ENCODE data around the gene KCND3. TPM values are rescaled to one million over a fixed set of nuclear protein-coding genes. Genes with fewer than 3 reads are reported as not detected.

The KCND3 gene
- total and polyA plus RNA-seq, 4 donors: 1.0 to 27.1 (median 6.1) TPM

DNA sequence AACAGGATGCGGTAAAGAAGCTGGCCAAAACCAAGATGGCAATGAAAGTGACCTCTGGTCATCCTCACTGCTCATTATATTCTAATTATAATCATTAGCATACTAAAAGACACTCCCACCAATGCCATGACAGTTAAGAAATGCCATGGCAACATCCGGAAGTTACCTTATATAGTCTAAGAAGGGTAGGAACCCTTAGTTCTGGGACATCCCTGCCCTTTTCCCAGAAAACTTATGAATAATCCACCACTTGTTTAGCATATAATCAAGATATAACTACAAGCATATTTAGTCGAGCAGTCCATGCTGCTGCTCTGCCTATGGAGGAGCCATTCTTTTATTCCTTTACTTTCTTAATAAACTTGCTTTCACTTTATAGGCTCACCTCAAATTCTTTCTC, 154.0 kb downstream of the KCND3 start:
- Histone ChIP-seq H3K27me3 (ENCODE audit: control insufficient read depth in 4 of 4, insufficient read depth in 4 of 4, low read length in 3 of 4) (no peaks in the 10 kb centered on the region), H3K27ac (ENCODE audit: low read depth in 1 of 2, low read length in 2 of 2) (no peak overlapping the region), H3K9ac (ENCODE audit: low read depth in 1 of 2, low read length in 2 of 2) (no peak overlapping the region), H3K9me3 (ENCODE audit: control insufficient read depth in 4 of 4, low read length in 3 of 4) (no peaks in the 10 kb centered on the region), H3K4me3 (ENCODE audit: low read depth in 1 of 3, low read length in 3 of 3) (no peak overlapping the region), H3K36me3 (ENCODE audit: control insufficient read depth in 4 of 4, insufficient read depth in 3 of 4, low read depth in 1 of 4, low read length in 3 of 4) (no peaks in the 10 kb centered on the region), H3K4me1 (ENCODE audit: control insufficient read depth in 4 of 4, insufficient read depth in 4 of 4, low read length in 3 of 4) (no peaks in the 10 kb centered on the region)
- no peak for TF ChIP-seq FOXA1 (IDR thresholded peaks at IDR 0.05)
- TF ChIP-seq, protein P1, sequence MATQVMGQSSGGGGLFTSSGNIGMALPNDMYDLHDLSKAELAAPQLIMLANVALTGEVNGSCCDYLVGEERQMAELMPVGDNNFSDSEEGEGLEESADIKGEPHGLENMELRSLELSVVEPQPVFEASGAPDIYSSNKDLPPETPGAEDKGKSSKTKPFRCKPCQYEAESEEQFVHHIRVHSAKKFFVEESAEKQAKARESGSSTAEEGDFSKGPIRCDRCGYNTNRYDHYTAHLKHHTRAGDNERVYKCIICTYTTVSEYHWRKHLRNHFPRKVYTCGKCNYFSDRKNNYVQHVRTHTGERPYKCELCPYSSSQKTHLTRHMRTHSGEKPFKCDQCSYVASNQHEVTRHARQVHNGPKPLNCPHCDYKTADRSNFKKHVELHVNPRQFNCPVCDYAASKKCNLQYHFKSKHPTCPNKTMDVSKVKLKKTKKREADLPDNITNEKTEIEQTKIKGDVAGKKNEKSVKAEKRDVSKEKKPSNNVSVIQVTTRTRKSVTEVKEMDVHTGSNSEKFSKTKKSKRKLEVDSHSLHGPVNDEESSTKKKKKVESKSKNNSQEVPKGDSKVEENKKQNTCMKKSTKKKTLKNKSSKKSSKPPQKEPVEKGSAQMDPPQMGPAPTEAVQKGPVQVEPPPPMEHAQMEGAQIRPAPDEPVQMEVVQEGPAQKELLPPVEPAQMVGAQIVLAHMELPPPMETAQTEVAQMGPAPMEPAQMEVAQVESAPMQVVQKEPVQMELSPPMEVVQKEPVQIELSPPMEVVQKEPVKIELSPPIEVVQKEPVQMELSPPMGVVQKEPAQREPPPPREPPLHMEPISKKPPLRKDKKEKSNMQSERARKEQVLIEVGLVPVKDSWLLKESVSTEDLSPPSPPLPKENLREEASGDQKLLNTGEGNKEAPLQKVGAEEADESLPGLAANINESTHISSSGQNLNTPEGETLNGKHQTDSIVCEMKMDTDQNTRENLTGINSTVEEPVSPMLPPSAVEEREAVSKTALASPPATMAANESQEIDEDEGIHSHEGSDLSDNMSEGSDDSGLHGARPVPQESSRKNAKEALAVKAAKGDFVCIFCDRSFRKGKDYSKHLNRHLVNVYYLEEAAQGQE (IDR thresholded peaks at IDR 0.05): no peak
- no peak for TF ChIP-seq HNF4G (IDR thresholded peaks at IDR 0.05)
- no peak for TF ChIP-seq TAF1 (conservative IDR thresholded peaks at IDR 0.05)
- TF ChIP-seq FOXA2 (IDR thresholded peaks at IDR 0.05): no peak
- no peak for TF ChIP-seq HNF4A (conservative IDR thresholded peaks at IDR 0.05)
- TF ChIP-seq, protein P2, sequence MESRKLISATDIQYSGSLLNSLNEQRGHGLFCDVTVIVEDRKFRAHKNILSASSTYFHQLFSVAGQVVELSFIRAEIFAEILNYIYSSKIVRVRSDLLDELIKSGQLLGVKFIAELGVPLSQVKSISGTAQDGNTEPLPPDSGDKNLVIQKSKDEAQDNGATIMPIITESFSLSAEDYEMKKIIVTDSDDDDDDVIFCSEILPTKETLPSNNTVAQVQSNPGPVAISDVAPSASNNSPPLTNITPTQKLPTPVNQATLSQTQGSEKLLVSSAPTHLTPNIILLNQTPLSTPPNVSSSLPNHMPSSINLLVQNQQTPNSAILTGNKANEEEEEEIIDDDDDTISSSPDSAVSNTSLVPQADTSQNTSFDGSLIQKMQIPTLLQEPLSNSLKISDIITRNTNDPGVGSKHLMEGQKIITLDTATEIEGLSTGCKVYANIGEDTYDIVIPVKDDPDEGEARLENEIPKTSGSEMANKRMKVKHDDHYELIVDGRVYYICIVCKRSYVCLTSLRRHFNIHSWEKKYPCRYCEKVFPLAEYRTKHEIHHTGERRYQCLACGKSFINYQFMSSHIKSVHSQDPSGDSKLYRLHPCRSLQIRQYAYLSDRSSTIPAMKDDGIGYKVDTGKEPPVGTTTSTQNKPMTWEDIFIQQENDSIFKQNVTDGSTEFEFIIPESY (IDR thresholded peaks at IDR 0.05): no peak
- TF ChIP-seq JUND (IDR thresholded peaks at IDR 0.05): no peak
- TF ChIP-seq RXRA (IDR thresholded peaks at IDR 0.05): no peak
- no peak for TF ChIP-seq EGR1 (IDR thresholded peaks at IDR 0.05; ENCODE audit: low read depth in 2 of 2)
- TF ChIP-seq, protein P3, sequence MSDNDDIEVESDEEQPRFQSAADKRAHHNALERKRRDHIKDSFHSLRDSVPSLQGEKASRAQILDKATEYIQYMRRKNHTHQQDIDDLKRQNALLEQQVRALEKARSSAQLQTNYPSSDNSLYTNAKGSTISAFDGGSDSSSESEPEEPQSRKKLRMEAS (IDR thresholded peaks at IDR 0.05): no peak
- TF ChIP-seq YY1 (IDR thresholded peaks at IDR 0.05): no peak
- TF ChIP-seq NR2F2 (IDR thresholded peaks at IDR 0.05): no peak
- TF ChIP-seq SP1 (IDR thresholded peaks at IDR 0.05): no peak
- TF ChIP-seq, protein P4, sequence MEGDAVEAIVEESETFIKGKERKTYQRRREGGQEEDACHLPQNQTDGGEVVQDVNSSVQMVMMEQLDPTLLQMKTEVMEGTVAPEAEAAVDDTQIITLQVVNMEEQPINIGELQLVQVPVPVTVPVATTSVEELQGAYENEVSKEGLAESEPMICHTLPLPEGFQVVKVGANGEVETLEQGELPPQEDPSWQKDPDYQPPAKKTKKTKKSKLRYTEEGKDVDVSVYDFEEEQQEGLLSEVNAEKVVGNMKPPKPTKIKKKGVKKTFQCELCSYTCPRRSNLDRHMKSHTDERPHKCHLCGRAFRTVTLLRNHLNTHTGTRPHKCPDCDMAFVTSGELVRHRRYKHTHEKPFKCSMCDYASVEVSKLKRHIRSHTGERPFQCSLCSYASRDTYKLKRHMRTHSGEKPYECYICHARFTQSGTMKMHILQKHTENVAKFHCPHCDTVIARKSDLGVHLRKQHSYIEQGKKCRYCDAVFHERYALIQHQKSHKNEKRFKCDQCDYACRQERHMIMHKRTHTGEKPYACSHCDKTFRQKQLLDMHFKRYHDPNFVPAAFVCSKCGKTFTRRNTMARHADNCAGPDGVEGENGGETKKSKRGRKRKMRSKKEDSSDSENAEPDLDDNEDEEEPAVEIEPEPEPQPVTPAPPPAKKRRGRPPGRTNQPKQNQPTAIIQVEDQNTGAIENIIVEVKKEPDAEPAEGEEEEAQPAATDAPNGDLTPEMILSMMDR (IDR thresholded peaks at IDR 0.05; ENCODE audit: low read depth, low read length, missing input control): no peak
- TF ChIP-seq GABPA (IDR thresholded peaks at IDR 0.05 in 1 of 2, conservative IDR thresholded peaks at IDR 0.05 in 1 of 2): no peak
- TF ChIP-seq RAD21 (IDR thresholded peaks at IDR 0.05): no peak
- TF ChIP-seq, protein P5, sequence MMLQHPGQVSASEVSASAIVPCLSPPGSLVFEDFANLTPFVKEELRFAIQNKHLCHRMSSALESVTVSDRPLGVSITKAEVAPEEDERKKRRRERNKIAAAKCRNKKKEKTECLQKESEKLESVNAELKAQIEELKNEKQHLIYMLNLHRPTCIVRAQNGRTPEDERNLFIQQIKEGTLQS (IDR thresholded peaks at IDR 0.05): no peak
- DNase-seq (ENCODE audit: low spot score): no peak
- 90% methylated on average over 3 of the region's 3 CpGs for WGBS
